LHCN-M2 (cell line): ENCODE results near the gene EFCAB9. TPM values are rescaled to one million over a fixed set of nuclear protein-coding genes. Genes with fewer than 3 reads are reported as not detected.
"Not testable (repeated sequence)": the region's sequence is repeated elsewhere in the genome, so short reads cannot be mapped to it uniquely, and the experiment has no call there.

Experiments
- DNase-seq: peaks from one replicate; pipeline ENCODE4 v3.0.0-alpha.2; 2012; ENCODE audit warnings: low read depth
- polyA plus RNA-seq: library from polyadenylated mRNA; unstranded; fragments of >200 nt; gene quantifications from one replicate; pipeline ENCODE4 v1.2.1, GENCODE V29; 2012; ENCODE audit warnings: missing spikeins
- total RNA-seq: library from RNA; depleted of rRNA; stranded (reverse); fragments of >200 nt; gene quantifications from 2 replicates; pipeline ENCODE4 v1.2.3, GENCODE V29; 2014; rRNA removed

EFCAB9 gene
- total RNA-seq, result not detected in 2 replicates
- not detected for polyA plus RNA-seq

GRCh38 chr5:172193872-172194271, at the start of gene EFCAB9:
Gene EFCAB9 (plus strand): TSS chr5:172194172. CDS start chr5:172194173, 1 bp downstream.
- DNase-seq, result no peak

GRCh38 chr5:172144291-172144815, 49.6 kb upstream of the EFCAB9 start:
- peak; percentile 26 for DNase-seq

DNA sequence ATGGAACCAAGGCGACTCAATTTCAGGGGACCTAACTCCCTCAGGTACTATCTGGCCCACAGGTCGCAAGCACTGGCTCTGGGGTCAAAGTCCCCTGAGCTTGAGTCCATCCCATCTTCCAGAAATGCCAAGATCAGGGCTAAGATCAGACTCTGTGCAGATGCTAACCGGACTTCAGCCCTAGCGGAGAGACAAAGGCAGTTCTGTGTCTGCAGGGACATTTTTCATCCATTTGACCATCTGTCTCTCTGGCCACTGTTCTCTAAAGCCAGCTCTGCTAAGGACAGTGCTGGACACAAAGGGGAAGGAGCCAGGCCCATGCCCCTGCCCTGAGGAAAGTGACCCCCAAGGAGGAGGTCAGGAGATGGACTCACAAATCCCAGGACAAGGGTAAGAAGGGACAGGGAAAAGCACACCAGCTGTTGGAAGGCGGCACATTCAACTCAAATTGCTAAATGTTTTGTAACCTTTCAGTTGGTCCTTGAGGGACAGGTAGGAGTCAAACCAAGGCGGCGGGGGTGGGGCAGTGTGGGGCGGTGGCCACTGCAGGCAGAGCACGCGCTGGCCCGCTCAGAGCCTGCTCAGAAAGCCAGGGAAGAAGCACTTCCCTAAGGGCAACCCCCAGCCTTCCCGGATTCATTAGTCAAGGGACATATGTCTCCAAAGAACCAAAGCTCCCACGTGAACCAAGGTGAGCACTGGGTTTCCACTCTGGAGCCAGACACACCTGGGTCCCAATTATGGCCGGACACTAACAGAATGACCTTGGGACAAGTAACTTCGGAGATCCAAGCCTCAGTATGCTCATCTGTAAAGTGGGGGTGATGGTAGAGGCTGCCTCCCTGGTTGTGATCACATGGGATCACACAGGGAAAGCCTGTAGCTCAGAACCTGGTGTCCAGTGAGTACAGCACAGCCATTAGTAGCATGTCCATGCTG, 48.8 kb upstream of the EFCAB9 start:
- DNase-seq, result no peak

- DNase-seq, result peak; percentile 8
Observed at GRCh38 chr5:172145870-172146747, 47.9 kb upstream of the EFCAB9 start.

GRCh38 chr5:172146748-172147092, 47.3 kb upstream of the EFCAB9 start:
- no peak for DNase-seq

GRCh38 chr5:172147857-172148256, 46.1 kb upstream of the EFCAB9 start:
- DNase-seq, result no peak

GRCh38 chr5:172148381-172148780, 45.6 kb upstream of the EFCAB9 start:
- DNase-seq, result no peak

DNA sequence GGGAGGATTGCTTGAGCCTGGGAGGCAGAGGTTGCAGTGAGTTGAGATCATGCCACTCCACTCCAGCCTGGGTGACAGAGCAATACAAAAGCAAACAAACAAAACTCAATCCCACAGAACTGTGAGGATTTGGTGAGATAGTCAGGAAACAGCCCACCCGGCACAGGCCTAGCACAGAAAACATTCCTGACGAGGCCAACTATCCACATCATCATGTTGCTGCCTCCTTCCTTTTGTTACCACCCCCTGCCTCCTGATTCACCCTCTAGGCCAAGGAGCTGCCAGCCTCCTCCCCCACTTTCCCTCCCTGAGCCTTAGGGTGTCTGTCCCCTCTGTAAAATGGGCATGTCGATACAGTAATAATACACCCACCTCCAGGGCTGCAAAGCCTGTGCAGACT, 44.9 kb upstream of the EFCAB9 start:
- DNase-seq, result peak; percentile 18

DNA sequence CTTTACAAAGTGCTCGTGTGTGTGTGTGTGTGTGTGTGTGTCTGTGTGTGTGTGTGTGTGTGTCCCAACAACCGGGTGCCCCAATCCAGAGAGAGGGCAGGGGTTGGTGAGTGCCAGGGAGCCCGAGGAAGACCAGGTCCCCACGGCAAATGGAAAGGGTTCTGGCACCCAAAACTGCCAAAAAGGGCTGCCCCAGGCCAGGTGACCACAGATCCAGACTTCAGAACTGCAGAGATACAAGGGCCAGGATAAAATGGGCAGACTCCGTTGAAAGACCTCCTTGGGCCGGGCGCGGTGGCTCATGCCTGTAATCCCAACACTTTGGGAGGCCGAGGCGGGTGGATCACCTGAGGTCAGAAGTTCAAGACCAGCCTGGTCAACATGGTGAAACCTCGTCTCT, 44.5 kb upstream of the EFCAB9 start:
- not testable (repeated sequence) for DNase-seq

DNA sequence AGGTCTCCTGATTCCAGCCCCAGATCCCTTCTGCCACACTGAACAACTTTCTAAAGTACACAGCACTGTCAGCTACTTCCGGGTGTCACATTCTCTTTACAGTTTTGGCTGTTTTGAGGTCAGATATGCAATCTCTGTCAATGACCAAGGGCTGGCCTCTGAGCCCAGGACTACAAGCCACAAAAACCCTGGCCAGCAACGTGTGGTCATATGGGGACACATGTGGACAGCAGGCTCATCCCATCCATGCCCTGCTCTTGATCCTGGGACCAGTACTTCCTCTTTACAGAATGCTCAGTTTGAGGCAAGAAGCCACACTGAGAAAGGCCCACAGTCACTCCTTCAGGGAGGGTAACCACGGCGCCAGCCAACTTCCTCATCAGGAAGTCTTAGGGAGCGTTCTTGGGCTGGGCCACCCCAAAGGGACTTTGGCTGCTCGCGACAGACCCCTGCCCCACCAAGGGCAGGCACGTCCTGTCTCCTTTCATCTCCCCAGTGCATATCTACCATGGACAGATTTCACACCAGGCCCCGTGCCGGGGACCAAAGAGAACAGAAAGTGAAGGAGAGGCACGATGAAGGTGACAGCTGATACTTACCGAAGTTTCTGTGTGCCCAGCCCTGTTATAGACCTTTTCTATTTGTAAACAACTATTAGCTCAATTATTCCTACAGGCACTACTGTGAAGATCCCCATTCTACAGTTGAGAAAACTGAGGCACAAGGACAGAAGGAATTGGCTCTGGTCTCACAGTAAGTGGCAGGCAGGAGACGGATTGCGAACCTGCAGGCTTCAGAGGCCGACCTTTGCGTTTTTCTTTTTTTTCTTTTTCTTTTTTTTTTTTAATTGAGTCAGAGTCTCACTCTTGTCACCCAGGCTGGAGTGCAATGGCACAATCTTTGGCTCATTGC, 43.2 kb upstream of the EFCAB9 start:
- peak; percentile 17 for DNase-seq

GRCh38 chr5:172151661-172152210, 42.2 kb upstream of the EFCAB9 start:
- DNase-seq, result no peak

DNA sequence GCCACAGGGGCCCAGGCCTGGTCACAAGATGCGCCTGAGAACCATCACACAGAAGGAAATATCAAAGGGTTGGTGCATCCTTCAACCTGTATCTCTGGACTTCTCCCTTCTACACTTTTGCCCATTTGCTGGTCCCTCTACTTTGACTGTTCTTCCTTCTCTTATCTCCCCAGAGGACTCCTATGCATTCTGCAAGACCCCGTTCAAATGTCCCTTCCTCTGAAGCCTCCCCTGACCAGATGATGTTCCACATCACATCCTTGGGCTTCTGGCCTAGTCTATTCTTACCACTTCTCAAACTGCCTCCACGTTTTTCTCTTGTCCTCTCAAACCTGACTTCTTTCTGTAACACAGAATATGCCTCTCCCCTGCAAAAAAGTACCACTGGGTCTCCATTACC, 40.3 kb upstream of the EFCAB9 start:
- no peak for DNase-seq

GRCh38 chr5:172155101-172155500, 38.9 kb upstream of the EFCAB9 start:
- not testable (repeated sequence) for DNase-seq

- no peak for DNase-seq
Observed at GRCh38 chr5:172156541-172156994, 37.4 kb upstream of the EFCAB9 start.

GRCh38 chr5:172159016-172159415, 35.0 kb upstream of the EFCAB9 start:
- DNase-seq, result no peak

DNA sequence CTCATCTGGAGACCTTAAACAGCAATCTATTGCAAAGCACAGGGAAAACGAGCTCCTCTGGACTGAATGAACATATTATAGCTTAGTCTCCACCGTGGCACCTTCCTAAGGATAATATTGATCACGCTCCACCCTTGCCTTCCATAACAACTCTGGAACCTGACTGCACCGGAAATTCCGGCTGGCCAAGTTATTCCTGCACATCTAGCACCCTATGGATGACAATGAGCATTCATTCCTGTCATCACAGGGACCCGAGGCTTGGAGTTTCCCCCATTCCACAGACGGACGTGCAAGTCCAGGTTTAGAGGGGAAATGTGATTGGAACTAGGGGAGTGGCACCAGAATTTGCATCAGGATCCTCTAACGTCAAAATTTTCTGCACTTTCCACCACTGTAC, 33.5 kb upstream of the EFCAB9 start:
- DNase-seq, result no peak

- no peak for DNase-seq
Observed at GRCh38 chr5:172162323-172162986, 31.5 kb upstream of the EFCAB9 start.

GRCh38 chr5:172162987-172163343, 31.0 kb upstream of the EFCAB9 start:
- no peak for DNase-seq

DNA sequence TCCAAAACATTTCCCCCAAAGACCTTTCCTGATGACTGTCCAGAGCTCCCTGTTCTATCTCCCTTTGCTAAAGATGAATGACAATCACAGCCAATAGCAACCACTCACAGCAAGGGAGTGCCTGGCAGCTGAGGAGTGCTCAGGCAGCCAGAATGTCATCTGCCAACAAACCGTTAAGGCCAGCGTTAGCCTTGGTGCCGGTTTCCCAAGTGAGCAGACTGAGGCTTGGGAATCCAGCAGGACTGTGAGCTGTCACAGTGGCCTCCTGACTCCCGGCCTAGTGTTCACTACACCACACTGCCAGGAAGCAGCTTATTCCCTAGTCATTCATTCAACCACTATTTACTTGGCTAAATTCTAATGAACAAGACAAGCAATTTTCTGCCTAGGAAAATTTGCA, 30.6 kb upstream of the EFCAB9 start:
- DNase-seq, result peak; percentile 24

GRCh38 chr5:172164769-172165212, 29.2 kb upstream of the EFCAB9 start:
- peak; percentile 31 for DNase-seq
